Measurements from ENCODE around the gene HS6ST2.

DNA sequence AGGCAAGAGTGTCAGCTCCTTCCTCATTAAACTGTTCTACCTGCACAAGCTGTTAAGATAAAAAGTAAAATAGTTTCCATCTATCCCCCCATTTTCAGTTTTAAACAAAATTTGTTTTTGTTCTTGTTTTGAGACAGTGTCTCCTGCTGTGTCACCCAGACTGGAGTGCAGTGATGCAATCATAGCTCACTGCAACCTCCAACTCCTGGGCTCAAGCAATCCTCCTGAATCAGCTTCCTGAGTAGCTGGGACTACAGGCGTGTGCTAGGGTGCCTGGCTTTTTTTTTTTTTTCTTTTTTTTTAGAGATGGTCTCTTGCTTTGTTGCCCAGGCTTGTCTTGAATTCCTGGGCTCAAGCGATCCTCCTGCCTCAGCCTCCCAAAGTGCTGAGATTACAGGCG lies 105.4 kb downstream of the HS6ST2 start:
- TF ChIP-seq ELF4 (CRISPR knock-in tag; IDR thresholded peaks at IDR 0.05) (no peak), FOXM1 (IDR thresholded peaks at IDR 0.05; ENCODE audit: low read depth) (no peak), FOXM1 (CRISPR knock-in tag; IDR thresholded peaks at IDR 0.05; ENCODE audit: low read depth) (no peak), STAT5B (CRISPR knock-in tag; IDR thresholded peaks at IDR 0.05) (no peak), ZNF232 (CRISPR knock-in tag; IDR thresholded peaks at IDR 0.05) (no peak), TARDBP (IDR thresholded peaks at IDR 0.05) (no peak), NRF1 (conservative IDR thresholded peaks at IDR 0.05 in 1 of 2, IDR thresholded peaks at IDR 0.05 in 1 of 2) (no peak)

Measured in K562 (cell line).